NCI-H748 (cell line): ENCODE measurements around the gene CNTN6.

ENCODE experiments used
- DNase-seq: peaks from one replicate; lab custom pipeline; 2025; ENCODE audit not compliant: unreplicated experiment; lab: John Stamatoyannopoulos, UW

CNTN6 gene

DNA sequence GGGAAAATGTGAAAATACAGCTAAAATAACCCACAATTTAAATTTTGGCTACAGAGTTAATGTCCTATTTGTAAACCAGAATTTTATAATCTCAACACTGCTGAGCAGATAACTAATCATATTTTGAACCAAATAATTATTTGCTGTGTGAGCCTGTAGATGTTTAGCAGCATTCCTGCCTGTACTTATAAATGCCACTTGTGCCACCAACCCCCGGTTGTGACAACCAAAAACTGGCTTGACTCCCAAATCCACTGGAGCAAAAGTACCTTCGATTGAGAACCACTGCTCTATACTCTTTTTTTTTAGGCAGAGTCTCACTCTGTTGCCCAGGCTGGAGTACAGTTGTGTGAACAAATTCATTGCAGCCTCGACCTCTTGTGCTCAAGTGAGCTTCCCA, 78.5 kb downstream of the CNTN6 start:
- DNase-seq: no peak

DNA sequence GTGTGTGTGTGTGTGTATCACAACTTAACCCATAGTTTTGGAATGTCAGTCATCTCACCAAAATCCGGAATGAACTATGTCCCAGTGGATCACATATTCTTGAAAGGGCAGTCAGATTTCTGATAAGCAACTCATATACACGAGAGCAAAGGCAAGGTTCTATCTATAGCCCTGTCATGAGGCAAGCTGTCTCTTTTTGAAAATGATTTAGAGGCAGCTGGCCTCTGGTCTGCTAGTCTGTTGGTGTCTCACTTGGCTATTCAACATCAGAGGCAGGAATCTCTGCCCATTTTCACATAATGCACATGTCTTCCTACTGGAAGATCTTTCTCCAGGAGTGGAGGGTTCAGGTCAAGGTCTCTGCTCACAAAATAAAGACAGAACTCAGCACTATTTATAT, 79.8 kb downstream of the CNTN6 start:
- no peak for DNase-seq

DNA sequence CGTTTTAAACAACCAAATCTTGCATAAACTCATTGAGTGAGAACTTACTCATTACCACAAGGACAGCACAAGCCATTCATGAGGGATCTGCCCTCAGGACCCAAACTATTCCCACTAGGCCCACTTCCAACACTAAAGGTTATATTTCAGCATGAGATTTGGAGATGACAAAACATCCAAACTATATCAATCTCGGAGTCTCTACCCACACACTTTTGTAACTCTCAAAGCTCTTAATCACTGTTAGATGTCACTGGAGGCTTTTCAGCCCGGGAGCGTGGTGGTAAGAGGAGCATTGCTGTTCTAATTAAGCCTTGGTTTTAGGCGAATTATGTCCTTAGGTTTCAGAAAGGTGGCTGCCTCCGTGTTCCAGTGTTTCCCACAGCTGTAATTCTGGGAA, 86.3 kb downstream of the CNTN6 start:
- no peak for DNase-seq

DNA sequence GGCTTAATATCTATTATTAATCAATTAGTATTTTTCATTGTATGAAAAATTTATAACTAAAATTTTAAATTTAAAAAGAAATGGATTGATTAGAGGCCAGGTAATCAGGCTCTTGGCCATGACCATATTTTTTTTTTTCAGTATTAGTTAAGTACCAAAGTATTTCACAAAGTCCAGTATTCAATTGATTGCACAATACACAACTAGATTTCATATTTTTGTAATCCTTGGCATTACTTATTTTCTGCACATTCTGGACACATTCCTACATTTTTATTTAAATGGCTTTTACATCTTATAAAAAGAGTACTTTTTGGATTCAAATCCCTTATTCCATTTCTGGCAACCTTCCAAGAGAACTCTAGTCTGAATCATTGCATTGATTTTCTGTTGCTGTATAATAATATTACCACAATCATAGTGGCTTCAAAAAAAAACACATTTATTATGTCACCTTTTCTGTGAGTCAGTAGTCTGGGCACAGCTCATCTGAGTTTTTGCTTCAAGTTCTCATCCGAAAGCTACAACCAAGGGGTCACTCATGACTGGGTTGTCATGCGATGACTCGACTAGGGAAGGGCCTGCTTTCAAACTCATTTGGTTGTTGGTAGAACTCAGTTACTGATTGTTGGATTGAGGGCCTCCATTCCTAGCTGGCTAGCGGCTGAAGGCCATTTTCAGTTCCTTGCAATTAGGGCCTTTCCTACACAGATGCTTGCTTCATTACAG, 90.7 kb downstream of the CNTN6 start:
- no peak for DNase-seq

DNA sequence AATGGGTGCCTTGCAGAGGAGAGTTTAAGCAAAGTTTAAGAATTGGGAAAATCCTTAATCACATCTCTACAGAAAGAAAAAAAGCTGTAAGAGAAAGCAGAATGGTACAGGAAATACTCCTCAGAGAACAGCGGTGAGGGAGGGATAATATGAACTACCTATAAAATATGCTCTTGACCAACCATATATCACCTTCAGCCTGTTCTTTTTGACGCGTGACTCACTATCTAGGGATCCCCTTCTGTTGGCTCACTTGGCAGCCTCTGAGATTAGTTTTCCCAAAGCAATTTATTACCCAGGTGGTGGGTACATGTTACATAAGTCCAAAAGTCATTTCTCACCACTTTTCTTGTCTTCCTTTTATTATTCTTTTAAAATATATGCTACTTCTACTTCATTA, 97.7 kb downstream of the CNTN6 start:
- DNase-seq: no peak

DNA sequence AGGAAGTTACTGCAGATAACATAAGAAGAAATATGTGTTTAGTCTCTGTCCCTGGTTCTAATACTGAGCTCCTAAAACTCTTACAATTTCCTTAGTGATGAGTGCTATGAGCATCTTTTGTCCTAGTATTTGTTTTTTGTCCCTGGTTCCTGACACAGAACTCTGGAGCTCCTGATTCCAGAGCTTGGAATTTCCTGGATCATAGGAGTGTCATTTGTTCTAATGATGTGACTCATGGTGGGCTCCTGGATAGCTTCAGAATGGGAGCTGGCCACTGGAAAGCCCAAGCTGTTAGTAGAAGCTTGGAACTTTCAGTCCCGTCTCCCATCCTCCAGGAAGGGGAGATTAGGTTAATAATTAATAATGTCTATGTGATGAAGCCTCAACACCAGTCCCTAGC, 98.2 kb downstream of the CNTN6 start:
- no peak for DNase-seq

DNA sequence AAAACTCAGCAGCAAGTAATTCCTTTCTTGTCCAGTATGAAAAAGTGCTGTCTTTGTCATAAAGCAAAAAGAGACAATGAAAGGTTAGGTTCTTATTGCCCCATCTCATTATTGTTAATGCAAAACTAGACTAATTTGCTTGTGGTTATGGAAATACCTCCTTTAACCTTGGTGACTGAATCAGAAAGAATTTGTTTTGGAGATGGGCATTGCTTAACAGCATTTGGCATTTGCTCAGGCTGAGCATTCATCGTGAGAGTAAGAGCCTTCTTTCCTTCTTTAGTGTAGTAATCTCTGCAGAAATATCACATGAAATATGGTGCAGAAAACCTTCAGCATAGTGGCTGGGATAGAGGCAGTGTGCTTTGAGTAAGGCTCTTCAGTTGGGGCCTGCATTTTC, 103.1 kb downstream of the CNTN6 start:
- no peak for DNase-seq

DNA sequence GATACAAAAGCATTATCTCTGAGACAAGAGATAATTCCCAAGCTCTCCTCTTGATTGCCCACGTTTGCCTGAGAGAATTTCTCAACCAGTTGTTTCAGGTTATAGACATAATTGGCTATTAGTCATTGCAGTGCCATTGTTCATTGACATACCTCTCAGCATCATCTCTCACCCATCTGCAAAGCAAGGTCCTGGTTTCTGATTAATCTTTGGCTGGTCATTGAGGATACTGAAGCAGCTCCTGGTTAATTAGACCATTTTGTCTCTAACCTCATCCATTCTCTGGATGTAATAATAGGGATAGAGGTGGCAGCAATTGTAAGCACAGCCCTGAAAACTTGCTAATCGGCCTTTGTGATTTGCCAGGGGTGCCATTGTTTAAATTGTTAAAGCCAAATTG, 104.2 kb downstream of the CNTN6 start:
- DNase-seq: peak; percentile 92

DNA sequence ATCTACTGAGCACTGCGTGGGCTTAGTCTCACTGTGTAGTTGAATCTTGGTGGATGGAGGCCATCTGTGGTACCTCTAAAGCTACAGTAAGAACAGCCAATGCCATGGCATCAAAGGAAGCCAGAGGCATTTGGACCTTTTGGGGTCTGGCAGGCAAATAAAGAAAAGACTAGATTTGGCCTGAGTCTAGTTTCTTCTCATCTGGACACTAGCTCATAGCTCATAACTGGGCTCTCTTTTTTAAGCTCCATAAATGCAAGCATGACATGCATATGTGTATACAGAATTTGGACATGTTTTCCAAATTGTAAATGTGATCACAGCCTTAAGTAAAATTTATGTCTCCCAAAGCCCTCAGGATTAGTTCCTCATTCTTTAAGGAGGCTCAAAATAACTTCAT, 107.5 kb downstream of the CNTN6 start:
- no peak for DNase-seq

DNA sequence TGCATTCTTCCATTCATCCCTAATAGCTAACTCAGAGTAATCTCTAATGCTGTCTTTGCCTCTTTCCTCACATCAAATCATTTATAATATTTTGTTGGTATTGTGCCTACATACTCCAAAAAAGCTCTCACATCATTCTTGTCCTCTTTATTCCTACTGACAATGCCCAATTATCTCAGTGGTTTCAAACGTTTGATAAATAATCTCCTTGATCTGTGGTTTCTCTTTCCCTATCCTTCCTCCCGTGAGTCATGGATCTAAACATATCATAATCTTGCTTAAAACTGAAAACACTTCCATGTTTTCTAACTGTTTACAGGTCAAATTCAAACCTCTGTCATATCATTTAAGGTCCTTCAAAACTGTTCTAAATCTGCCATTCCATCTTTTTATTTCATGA, 115.1 kb downstream of the CNTN6 start:
- no peak for DNase-seq

DNA sequence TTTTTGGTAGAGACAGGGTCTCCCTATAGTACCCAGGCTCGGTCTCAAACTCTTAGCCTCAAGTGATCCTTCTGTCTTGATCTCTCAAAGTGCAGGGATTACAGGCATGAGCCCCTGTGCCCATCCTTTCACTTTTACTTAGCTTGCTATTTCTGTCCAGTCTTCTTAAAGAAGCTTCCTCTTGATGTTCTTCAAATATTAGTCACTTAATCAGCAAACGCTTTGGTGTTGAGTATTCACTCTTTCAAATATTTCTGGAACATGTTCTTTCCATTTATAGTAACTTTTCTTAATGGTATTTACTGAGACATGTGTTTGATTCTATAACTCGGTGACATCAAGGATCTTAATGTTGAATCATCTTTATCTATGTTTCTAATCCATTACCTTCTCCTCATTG, 122.1 kb downstream of the CNTN6 start:
- DNase-seq: no peak

DNA sequence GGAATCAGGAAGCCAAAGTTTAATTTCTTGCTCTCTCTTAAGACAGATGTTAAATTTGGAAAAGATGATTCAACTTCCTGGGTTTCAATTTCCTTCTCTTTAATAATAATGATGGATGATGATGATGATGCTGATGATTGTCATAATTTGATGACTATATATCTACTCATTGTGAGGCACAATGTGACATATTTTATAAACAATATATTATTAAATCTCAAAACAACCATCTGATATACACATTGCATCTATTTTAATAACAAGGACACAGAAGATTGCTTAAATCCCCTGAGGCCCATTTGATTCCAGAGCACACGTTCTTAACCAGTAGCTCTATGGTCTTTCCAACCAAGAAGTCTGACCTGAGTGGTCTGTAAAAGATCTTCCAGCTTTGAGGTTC, 124.0 kb downstream of the CNTN6 start:
- DNase-seq: no peak

DNA sequence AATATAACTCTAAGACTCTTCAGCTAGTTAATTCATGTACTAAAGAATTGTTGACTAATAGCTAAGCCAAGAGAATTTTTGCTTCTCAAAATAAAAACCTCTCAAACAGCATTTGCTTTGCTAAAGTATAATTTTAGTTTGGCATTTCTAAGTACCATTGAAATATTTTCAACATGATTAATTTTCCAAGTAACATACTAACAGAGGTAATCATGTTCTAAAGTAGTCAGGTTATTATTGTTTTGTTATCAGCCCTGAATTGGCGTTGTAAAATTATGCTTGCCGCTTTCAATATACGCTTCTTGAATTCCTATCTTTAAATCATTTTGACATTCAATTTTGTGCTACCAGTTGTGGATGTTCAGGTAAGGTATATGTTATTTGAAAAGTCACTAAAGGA, 134.3 kb downstream of the CNTN6 start:
- no peak for DNase-seq

DNA sequence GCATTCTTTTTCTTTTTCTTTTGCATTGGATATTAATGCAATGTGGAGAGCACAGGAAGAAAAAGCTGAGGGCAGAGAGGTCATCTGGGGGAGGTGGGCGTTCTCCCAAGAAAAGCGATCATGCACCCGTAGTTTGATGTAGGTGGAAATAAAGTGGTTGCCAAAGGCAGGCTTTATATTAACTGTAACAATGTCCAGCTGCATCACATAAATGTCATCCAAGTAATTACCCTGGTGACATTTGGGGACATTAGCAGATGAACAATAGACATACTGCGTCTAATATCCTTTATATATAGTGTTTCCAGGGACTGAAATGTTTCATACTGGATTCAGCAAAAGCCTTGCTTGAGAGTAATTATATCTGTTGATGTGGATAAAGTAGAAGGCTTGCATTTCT, 135.5 kb downstream of the CNTN6 start:
- peak; percentile 78 for DNase-seq

DNA sequence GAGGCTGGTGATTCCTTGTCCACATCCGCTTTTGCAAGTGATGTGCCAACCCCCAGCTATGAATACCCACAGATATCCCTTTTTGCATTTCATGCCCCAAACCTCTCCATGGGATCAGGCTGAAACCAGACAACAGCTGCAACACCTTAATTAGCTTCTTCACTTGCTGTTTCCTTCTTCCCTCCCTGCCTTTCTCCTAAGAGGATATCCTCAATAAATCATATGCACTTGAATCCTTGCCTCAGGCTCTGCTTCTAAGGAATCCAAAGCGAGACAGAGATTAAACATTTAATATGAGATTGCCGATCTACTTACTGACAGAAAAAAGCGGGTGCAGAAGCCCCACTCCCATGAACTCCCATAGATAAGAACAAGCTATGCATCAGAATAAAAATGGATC, 138.1 kb downstream of the CNTN6 start:
- no peak for DNase-seq

DNA sequence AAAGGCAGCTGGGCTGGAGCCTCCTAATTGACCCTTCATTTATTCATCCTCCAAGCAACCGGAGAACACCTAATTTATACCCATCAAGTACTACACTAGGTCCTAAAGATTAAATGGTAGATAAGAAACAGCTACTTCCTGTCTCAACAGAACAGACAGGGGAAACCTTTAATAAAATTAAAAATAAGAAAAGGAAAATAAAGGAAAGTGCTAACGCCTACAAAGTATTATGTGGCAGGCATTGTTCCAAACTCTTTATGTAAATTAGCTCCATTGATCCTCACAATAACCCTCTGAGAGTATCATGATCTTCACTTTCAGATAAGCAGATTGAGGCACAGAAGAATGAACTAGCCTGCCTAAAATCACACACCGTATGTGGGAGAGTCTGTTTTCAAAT, 139.5 kb downstream of the CNTN6 start:
- DNase-seq: peak; percentile 80

DNA sequence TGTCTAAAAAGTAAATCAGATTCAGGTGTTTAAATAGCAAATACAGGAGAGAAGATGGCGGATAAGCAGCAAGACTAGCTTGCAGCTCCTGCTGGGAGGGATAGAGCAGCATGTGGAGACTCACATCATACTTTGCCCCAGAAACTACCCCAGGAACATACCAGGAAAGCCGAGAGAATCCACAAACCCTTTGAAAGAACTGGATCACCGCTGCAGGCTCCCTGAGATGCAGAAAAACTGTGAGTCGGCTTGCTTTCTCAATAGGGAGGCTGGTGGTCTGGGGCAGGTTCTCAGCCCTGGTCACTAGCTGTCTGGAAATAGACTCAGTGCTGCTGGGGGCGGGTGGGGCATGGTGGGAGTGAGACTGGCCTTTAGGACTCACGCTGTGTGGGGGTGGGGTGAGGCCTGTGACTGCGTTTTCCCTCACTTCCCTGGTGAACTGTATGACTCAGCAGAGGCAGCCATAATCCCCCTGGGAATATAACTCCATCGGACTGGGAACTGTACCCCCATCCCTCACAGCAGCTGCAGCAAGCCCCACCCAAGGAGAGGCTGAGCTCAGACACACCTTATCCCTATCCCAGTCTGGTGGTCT, 142.8 kb downstream of the CNTN6 start:
- no peak for DNase-seq

DNA sequence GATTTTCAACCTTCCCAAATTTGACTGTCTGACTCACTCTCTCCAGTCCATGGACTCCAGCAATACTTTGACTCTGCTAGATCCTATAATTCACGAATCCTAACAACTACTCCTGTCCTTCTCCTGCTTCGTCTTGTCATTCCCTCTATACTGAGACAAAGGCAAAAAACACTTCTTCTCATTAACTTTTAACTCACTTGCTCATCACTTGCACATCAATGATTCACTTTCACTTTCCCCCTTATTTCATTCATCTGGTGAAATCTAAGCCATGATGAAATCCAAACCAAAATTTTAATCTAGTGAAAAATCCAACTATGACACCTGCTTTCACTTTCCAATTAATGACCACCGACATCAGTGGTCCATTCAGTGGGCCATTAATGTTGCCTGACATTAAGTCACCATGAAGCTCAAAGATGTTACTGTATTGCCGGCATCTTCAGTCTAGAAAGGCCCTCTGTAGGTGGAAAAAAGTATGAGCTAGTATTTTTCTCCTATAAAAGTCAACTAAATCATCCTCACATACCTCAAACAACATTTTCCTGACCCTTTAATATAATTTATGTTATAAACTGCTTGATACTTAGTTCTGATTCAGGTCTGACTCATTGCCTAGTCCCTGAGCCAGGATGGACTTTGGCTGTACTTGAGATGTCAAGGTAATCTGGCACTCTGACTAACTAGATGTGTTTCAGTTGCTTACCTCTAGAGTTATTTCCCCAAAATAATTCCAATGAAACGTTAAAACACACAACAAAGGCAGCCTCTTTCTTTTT, 158.6 kb downstream of the CNTN6 start:
- no peak for DNase-seq

DNA sequence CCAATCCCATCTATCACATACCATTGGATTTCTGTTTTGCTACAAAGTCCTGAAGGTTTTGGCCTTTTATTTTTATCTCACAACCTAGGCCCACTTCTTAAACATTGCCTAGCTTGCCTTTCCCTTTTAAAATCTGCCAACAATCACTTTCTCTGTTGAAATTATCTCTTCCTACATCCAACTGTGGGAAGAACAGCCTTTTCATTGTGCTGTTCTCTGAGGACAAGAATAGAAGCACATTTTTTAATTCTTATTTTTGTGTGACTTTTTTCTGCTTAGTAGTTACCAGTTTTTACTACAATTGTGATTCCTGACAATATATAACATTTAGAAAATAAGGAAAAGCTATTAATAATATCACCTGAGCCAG, 159.2 kb downstream of the CNTN6 start:
- DNase-seq: no peak

DNA sequence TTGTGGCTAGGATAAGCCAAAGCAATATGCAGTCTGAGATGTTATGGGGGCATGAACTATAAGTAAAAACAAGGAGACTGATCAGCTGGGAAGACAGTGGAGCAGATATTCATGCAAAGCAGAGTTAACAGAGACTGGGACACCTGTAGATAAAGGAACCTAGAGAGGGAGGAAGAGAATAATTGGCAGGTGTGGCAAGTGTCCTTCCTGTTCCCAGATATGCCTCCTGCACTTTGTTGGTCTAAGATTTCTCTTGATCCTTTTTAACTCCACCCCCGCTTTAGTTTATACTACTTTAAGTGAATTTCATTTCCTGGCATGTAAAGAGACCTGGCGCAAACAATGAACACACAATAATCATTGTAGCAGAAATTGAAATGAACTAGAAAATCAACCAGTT, 169.4 kb downstream of the CNTN6 start:
- DNase-seq: no peak

DNA sequence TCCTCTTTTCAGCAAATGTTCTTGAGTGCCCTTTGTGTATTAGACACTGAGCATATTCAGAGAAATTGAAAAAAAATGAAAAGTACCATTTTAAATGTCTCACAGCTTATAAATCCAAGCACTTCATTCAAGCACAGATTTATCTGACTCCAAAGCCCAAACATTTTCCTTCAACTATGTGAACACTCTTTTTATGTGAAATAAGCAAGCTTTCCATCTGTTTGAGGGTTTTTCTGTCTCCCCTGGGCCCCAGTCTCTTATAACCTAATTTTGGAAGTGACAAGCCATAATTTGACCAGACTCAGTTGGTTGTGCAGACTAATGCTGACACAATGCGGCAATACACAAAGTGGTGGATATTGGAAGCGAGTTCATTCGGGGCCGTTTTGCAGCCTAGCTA, 170.3 kb downstream of the CNTN6 start:
- no peak for DNase-seq

DNA sequence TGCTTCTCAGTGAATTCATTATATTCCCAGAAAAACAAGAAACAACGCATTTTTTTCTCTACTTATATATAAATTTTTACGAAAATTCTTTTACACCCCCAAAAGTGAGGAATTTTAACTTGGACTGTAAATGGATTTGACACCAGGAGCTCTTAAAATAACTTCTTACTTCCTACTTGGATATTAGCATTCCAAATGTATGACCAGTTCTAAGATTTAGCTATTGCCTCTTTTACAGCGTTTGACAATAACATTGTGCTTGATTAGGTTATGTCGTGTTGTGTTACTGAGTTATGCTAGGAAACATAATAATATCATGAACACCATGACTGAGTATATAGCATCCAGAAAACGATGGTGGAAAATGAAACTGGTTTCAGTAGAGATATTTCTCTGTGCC, 177.0 kb downstream of the CNTN6 start:
- no peak for DNase-seq
